ENCODE measurements around the gene NRG4.
A peak's percentile ranks its signal among the peaks of the same experiment; 100 is the strongest.

NRG4 gene

DNA sequence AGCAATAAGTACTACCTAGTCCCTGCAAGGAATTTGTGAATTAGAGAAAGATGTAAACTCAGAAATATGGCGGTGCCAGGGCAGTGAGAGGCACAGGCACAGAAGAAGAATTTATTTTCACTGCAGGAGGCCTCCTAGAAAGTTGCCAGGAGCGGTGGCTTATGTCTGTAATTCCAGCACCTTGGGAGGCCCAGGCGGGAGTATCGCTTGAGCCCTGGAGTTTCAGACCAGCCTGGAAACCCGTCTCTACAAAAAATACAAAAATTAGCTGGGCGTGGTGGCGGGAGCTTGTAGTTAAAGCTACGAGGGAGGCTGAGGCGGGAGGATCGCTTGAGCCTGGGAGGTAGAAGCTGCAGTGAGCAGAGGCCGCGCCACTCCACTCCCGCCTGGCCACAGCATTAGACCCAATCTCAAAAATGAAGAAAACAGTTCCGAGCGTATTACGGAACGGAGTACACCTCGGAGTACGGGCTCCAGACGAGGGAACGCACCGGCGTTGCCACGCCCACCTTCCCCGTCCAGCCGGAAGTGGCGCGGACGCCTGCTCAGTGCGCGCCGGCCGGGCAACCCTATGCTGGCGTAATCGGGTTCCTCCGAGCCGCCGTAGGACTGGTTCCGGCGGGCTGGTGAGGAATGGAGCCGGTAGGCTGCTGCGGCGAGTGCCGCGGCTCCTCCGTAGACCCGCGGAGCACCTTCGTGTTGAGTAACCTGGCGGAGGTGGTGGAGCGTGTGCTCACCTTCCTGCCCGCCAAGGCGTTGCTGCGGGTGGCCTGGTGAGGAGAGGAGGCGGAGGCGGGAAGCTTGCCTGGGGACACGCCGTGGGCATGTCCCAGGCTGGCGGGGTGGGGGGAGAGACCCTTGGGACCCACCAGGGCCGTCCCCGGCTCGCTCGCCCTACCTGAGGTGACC lies 108.6 kb downstream of the NRG4 start, which contains the start of gene FBXO22 (continued):
- no peak for TF ChIP-seq ZNF488 (tag by site-specific recombination; IDR thresholded peaks at IDR 0.05)
- 0 out of 2 replicates have a peak, but pooled peaks have one; percentile 59 for TF ChIP-seq ZBTB7A (tag by site-specific recombination; IDR thresholded peaks at IDR 0.05; ENCODE audit: low read depth)
- peak; percentile 36; the same call in 1 of the 2 replicates for TF ChIP-seq ZNF223 (tag by site-specific recombination; IDR thresholded peaks at IDR 0.05)
- TF ChIP-seq ZEB2 (tag by site-specific recombination; IDR thresholded peaks at IDR 0.05): peak; percentile 94
- 0 out of 2 replicates have a peak, but pooled peaks have one; percentile 52 for TF ChIP-seq PRDM1 (tag by site-specific recombination; IDR thresholded peaks at IDR 0.05)
- peak; percentile 94 for TF ChIP-seq ZXDB (tag by site-specific recombination; IDR thresholded peaks at IDR 0.05)
- TF ChIP-seq ZNF292 (tag by site-specific recombination; IDR thresholded peaks at IDR 0.05; ENCODE audit: borderline replicate concordance, low read depth): no peak
- TF ChIP-seq KLF8 (tag by site-specific recombination; IDR thresholded peaks at IDR 0.05): peak; percentile 94
- TF ChIP-seq, protein P1, sequence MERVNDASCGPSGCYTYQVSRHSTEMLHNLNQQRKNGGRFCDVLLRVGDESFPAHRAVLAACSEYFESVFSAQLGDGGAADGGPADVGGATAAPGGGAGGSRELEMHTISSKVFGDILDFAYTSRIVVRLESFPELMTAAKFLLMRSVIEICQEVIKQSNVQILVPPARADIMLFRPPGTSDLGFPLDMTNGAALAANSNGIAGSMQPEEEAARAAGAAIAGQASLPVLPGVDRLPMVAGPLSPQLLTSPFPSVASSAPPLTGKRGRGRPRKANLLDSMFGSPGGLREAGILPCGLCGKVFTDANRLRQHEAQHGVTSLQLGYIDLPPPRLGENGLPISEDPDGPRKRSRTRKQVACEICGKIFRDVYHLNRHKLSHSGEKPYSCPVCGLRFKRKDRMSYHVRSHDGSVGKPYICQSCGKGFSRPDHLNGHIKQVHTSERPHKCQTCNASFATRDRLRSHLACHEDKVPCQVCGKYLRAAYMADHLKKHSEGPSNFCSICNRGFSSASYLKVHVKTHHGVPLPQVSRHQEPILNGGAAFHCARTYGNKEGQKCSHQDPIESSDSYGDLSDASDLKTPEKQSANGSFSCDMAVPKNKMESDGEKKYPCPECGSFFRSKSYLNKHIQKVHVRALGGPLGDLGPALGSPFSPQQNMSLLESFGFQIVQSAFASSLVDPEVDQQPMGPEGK (tag by site-specific recombination; IDR thresholded peaks at IDR 0.05): peak; percentile 74
- 0 out of 2 replicates have a peak, but pooled peaks have one; percentile 85 for TF ChIP-seq ZSCAN23 (tag by site-specific recombination; IDR thresholded peaks at IDR 0.05)
- peak; percentile 65; the same call in 1 of the 2 replicates for TF ChIP-seq ZNF394 (tag by site-specific recombination; IDR thresholded peaks at IDR 0.05; ENCODE audit: borderline replicate concordance)
- TF ChIP-seq ZNF747 (tag by site-specific recombination; IDR thresholded peaks at IDR 0.05): no peak
- peak; percentile 10; the same call in 1 of the 2 replicates for TF ChIP-seq BCL11A (tag by site-specific recombination; IDR thresholded peaks at IDR 0.05; ENCODE audit: low read depth)
- TF ChIP-seq SP2 (tag by site-specific recombination; IDR thresholded peaks at IDR 0.05): peak; percentile 76
- TF ChIP-seq ZNF785 (tag by site-specific recombination; IDR thresholded peaks at IDR 0.05): no peak
- TF ChIP-seq GLIS2 (tag by site-specific recombination; IDR thresholded peaks at IDR 0.05): peak; percentile 58
- TF ChIP-seq ZNF248 (tag by site-specific recombination; IDR thresholded peaks at IDR 0.05): no peak
- peak; percentile 95 for TF ChIP-seq ZNF501 (tag by site-specific recombination; IDR thresholded peaks at IDR 0.05)
- TF ChIP-seq ZSCAN30 (tag by site-specific recombination; IDR thresholded peaks at IDR 0.05): peak; percentile 91
- TF ChIP-seq SP7 (tag by site-specific recombination; IDR thresholded peaks at IDR 0.05): peak; percentile 88
- peak; percentile 74; the same call in 1 of the 2 replicates for TF ChIP-seq TRIM28 (IDR thresholded peaks at IDR 0.05; ENCODE audit: borderline replicate concordance, low read length)
- peak; percentile 99 for TF ChIP-seq KLF16 (tag by site-specific recombination; IDR thresholded peaks at IDR 0.05)
- 0 out of 2 replicates have a peak, but pooled peaks have one; percentile 47 for TF ChIP-seq MZF1 (tag by site-specific recombination; IDR thresholded peaks at IDR 0.05; ENCODE audit: borderline replicate concordance)
- peak; percentile 73; the same call in 1 of the 2 replicates for TF ChIP-seq YY1 (tag by site-specific recombination; IDR thresholded peaks at IDR 0.05)
- TF ChIP-seq KLF9 (tag by site-specific recombination; IDR thresholded peaks at IDR 0.05; ENCODE audit: low read depth): peak; percentile 99
- peak; percentile 98 for TF ChIP-seq HIC1 (tag by site-specific recombination; IDR thresholded peaks at IDR 0.05)
- TF ChIP-seq SCRT2 (tag by site-specific recombination; IDR thresholded peaks at IDR 0.05): no peak
- TF ChIP-seq BCL6B (tag by site-specific recombination; IDR thresholded peaks at IDR 0.05): peak; percentile 71; the same call in 1 of the 2 replicates
- peak; percentile 84 for TF ChIP-seq ZNF629 (tag by site-specific recombination; IDR thresholded peaks at IDR 0.05)
- TF ChIP-seq ELK4 (IDR thresholded peaks at IDR 0.05; ENCODE audit: borderline replicate concordance, low read depth, low read length): peak; percentile 75; the same call in 1 of the 2 replicates
- peak; percentile 96 for TF ChIP-seq GLIS1 (tag by site-specific recombination; IDR thresholded peaks at IDR 0.05)
